Heart left ventricle (tissue), 13 donors: Measurements from ENCODE around the gene DNMT1.

Source experiments
- CTCF ChIP-seq, 12 donors: fragments of 200-600 bp; sonication (generic) in 4 of 12; IDR thresholded peaks; one replicate each; pipeline versions ENCODE4 v1.5.0 to v1.8.0; 2018 to 2022; ENCODE audit warnings: antibody characterized with exemption in 12 of 12, mild to moderate bottlenecking in 5 of 12
- POLR2A ChIP-seq, 2 donors: fragments of 450-650 bp; IDR thresholded peaks; one replicate each; pipeline ENCODE4 v1.6.1; 2017; ENCODE audit warnings: antibody characterized with exemption in 2 of 2, mild to moderate bottlenecking in 2 of 2, moderate library complexity in 2 of 2
- donor health status: ischemic (EF 13 %, LVEDD 7.1; RV severe dilation, severe dysfunction).
- donor health status: DM: no; HTN: yes; CAD: no.
- donor health status: DM: no; HTN: no; CAD: no.
- donor health status: ischemic (EF 25% LVEDD 6.9; RV normal size, moderate dysfunction).
- donor health status: ischemic (EF 25% LVEDD 5.7; RV mildly dilated, moderate dysfunction).
- donor health status: ischemic (EF 35%, LVEDD 5.7; RV mildly dilated, moderate dysfunction).
- donor health status: nonischemic (EF 11% LVEDD 7.7; RV severe dilation, severe dysfunction).
- donor health status: DM: yes; HTN: yes; CAD: no.
- donor health status: PGD.
- donor health status: ischemic (EF 29% LVEDD 5.4; RV normal size, mild dysfunction).
- donor health status: nonischemic (EF 23%, LVEDD 6.1; RV moderate dilation, normal function).

GRCh38 chr19:10219678-10220077 is 24.9 kb upstream of the DNMT1 start:
- TF ChIP-seq CTCF (IDR thresholded peaks at IDR 0.05) (peak in 2 of 12 donors; percentile 13 to 15), POLR2A (IDR thresholded peaks at IDR 0.05) (no peak)
